ENCODE measurements around the gene ABI3.

ABI3 gene

GRCh38 chr17:49224997-49225337 is 14.5 kb downstream of the ABI3 start:
- H3K27ac Mint-ChIP-seq, result peak overlapping the region; percentile 65
- peak overlapping the region; percentile 62 to 77 for H3K4me3 Mint-ChIP-seq
- no peak for DNase-seq
- peaks cover 26 to 63% of the 10 kb centered on the region in 2 donors for H3K4me1 Mint-ChIP-seq
- no peak for ATAC-seq (replicated peaks)
- peaks cover 31 to 47% of the 10 kb centered on the region in 2 donors for H3K27me3 Mint-ChIP-seq
- no peaks in the 10 kb centered on the region for H3K9me3 Mint-ChIP-seq
- H3K36me3 Mint-ChIP-seq, result peaks cover 17 to 21% of the 10 kb centered on the region in 2 donors

GRCh38 chr17:49225554-49226236 is 15.2 kb downstream of the ABI3 start:
- no peak overlapping the region for H3K4me3 Mint-ChIP-seq
- ATAC-seq (replicated peaks) (no peak), DNase-seq (no peak)
- no peaks in the 10 kb centered on the region for H3K9me3 Mint-ChIP-seq
- H3K36me3 Mint-ChIP-seq, result peaks cover 13 to 17% of the 10 kb centered on the region in 2 donors
- no peak overlapping the region for H3K27ac Mint-ChIP-seq
- H3K27me3 Mint-ChIP-seq, result peaks cover 31 to 47% of the 10 kb centered on the region in 2 donors
- peaks cover 24 to 70% of the 10 kb centered on the region in 2 donors for H3K4me1 Mint-ChIP-seq

- H3K27me3 Mint-ChIP-seq, result peaks cover 34 to 57% of the 10 kb centered on the region in 2 donors
- no peak for ATAC-seq (replicated peaks)
- peaks cover 26 to 78% of the 10 kb centered on the region in 2 donors for H3K4me1 Mint-ChIP-seq
- H3K36me3 Mint-ChIP-seq, result peaks cover 11 to 15% of the 10 kb centered on the region in 2 donors
- no peak overlapping the region for H3K27ac Mint-ChIP-seq
- DNase-seq, result no peak
- H3K9me3 Mint-ChIP-seq, result no peaks in the 10 kb centered on the region
- H3K4me3 Mint-ChIP-seq, result no peak overlapping the region
These were observed 16.4 kb downstream of the ABI3 start for GRCh38 chr17:49226771-49227435.

- Mint-ChIP-seq H3K27me3 (peaks cover 33 to 55% of the 10 kb centered on the region in 2 donors), H3K27ac (no peak overlapping the region), H3K36me3 (peaks cover 4 to 7% of the 10 kb centered on the region in 2 donors), H3K4me1 (peaks cover 23 to 76% of the 10 kb centered on the region in 2 donors), H3K4me3 (no peak overlapping the region), H3K9me3 (no peaks in the 10 kb centered on the region)
- peak; percentile 44 for DNase-seq
- peak; percentile 66 to 68 for ATAC-seq (replicated peaks)
These were observed 17.1 kb downstream of the ABI3 start for GRCh38 chr17:49227436-49228261.

- Mint-ChIP-seq H3K4me1 (peaks cover 11 to 60% of the 10 kb centered on the region in 2 donors), H3K4me3 (peak overlapping the region; percentile 83 to 89), H3K27me3 (peaks cover 27 to 47% of the 10 kb centered on the region in 2 donors), H3K36me3 (no peaks in the 10 kb centered on the region), H3K27ac (no peak overlapping the region), H3K9me3 (no peaks in the 10 kb centered on the region)
- no peak for DNase-seq
- ATAC-seq (replicated peaks), result no peak
These were observed 18.7 kb downstream of the ABI3 start for GRCh38 chr17:49229076-49229804.

GRCh38 chr17:49229805-49230600 is 19.5 kb downstream of the ABI3 start:
- Mint-ChIP-seq H3K36me3 (no peaks in the 10 kb centered on the region), H3K4me3 (peak overlapping the region; percentile 83 to 89), H3K27me3 (peaks cover 22 to 39% of the 10 kb centered on the region in 2 donors), H3K9me3 (no peaks in the 10 kb centered on the region), H3K4me1 (peaks cover 8 to 53% of the 10 kb centered on the region in 2 donors), H3K27ac (peak overlapping the region; percentile 31)
- no peak for DNase-seq
- no peak for ATAC-seq (replicated peaks)

- ATAC-seq (replicated peaks) (peak; percentile 90 to 94), DNase-seq (peak; percentile 74)
- H3K27ac Mint-ChIP-seq, result peak within 1 kb of the TSS; percentile 31
- no peaks in the 10 kb centered on the region for H3K36me3 Mint-ChIP-seq
- no peaks in the 10 kb centered on the region for H3K9me3 Mint-ChIP-seq
- peaks cover 6 to 46% of the 10 kb centered on the region in 2 donors for H3K4me1 Mint-ChIP-seq
- H3K27me3 Mint-ChIP-seq, result peaks cover 23 to 40% of the 10 kb centered on the region in 2 donors
- peak within 1 kb of the TSS; percentile 83 to 89 for H3K4me3 Mint-ChIP-seq
These were observed 20.4 kb downstream of the ABI3 start, which contains the start of gene PHOSPHO1 for GRCh38 chr17:49230636-49231562. TSS of gene PHOSPHO1 (minus strand) at chr17:49230787. CDS start at chr17:49226691, 4,096 bp downstream.

GRCh38 chr17:49231563-49231894 is 21.0 kb downstream of the ABI3 start:
- no peaks in the 10 kb centered on the region for H3K9me3 Mint-ChIP-seq
- peaks cover 6 to 40% of the 10 kb centered on the region in 2 donors for H3K4me1 Mint-ChIP-seq
- ATAC-seq (replicated peaks) (no peak), DNase-seq (no peak)
- H3K4me3 Mint-ChIP-seq, result peak overlapping the region; percentile 83 to 89
- no peak overlapping the region for H3K27ac Mint-ChIP-seq
- H3K36me3 Mint-ChIP-seq, result no peaks in the 10 kb centered on the region
- peaks cover 24 to 41% of the 10 kb centered on the region in 2 donors for H3K27me3 Mint-ChIP-seq

- peaks cover 2 to 19% of the 10 kb centered on the region in 2 donors for H3K4me1 Mint-ChIP-seq
- ATAC-seq (replicated peaks) (no peak), DNase-seq (no peak)
- H3K27ac Mint-ChIP-seq, result no peak overlapping the region
- H3K9me3 Mint-ChIP-seq, result no peaks in the 10 kb centered on the region
- no peaks in the 10 kb centered on the region for H3K36me3 Mint-ChIP-seq
- H3K4me3 Mint-ChIP-seq, result no peak overlapping the region
- peaks cover 22 to 40% of the 10 kb centered on the region in 2 donors for H3K27me3 Mint-ChIP-seq
These were observed 24.1 kb downstream of the ABI3 start for GRCh38 chr17:49234509-49235080.

GRCh38 chr17:49235896-49236295 is 25.4 kb downstream of the ABI3 start:
- no peaks in the 10 kb centered on the region for H3K9me3 Mint-ChIP-seq
- H3K4me1 Mint-ChIP-seq, result peaks cover 2 to 6% of the 10 kb centered on the region in 2 donors
- DNase-seq (no peak), ATAC-seq (replicated peaks) (no peak)
- H3K27me3 Mint-ChIP-seq, result peaks cover 24 to 48% of the 10 kb centered on the region in 2 donors
- H3K27ac Mint-ChIP-seq, result no peak overlapping the region
- no peaks in the 10 kb centered on the region for H3K36me3 Mint-ChIP-seq
- no peak overlapping the region for H3K4me3 Mint-ChIP-seq

GRCh38 chr17:49239963-49240362 is 29.5 kb downstream of the ABI3 start:
- no peaks in the 10 kb centered on the region for H3K36me3 Mint-ChIP-seq
- peaks cover 22 to 49% of the 10 kb centered on the region in 2 donors for H3K27me3 Mint-ChIP-seq
- DNase-seq, result no peak
- H3K27ac Mint-ChIP-seq, result no peak overlapping the region
- no peak for ATAC-seq (replicated peaks)
- no peak overlapping the region for H3K4me3 Mint-ChIP-seq
- no peaks in the 10 kb centered on the region for H3K9me3 Mint-ChIP-seq
- peaks cover 0 to 6% of the 10 kb centered on the region in 2 donors for H3K4me1 Mint-ChIP-seq

- DNase-seq, result no peak
- peaks cover 0 to 6% of the 10 kb centered on the region in 2 donors for H3K4me1 Mint-ChIP-seq
- H3K27ac Mint-ChIP-seq, result no peak overlapping the region
- H3K27me3 Mint-ChIP-seq, result peaks cover 24 to 50% of the 10 kb centered on the region in 2 donors
- no peaks in the 10 kb centered on the region for H3K36me3 Mint-ChIP-seq
- no peak overlapping the region for H3K4me3 Mint-ChIP-seq
- ATAC-seq (replicated peaks), result no peak
- no peaks in the 10 kb centered on the region for H3K9me3 Mint-ChIP-seq
These were observed 30.1 kb downstream of the ABI3 start for GRCh38 chr17:49240619-49241018.
